Hepatic stellate cell (primary cell): ENCODE data around the gene SPPL2C.
"Not testable (repeated sequence)": the region's sequence is repeated elsewhere in the genome, so short reads cannot be mapped to it uniquely, and the experiment has no call there.

ENCODE experiments used
- DNase-seq: peaks from one replicate; pipeline ENCODE4 v3.0.0; 2011; ENCODE audit warnings: low spot score

Gene SPPL2C

GRCh38 chr17:45850011-45850410 is 5.3 kb downstream of the SPPL2C start:
- DNase-seq = no peak

GRCh38 chr17:45850468-45850867 is 5.8 kb downstream of the SPPL2C start:
- DNase-seq = no peak

GRCh38 chr17:45851022-45851421 is 6.3 kb downstream of the SPPL2C start:
- no peak for DNase-seq

GRCh38 chr17:45851464-45851863 is 6.8 kb downstream of the SPPL2C start:
- no peak for DNase-seq

- no peak for DNase-seq
Observed at GRCh38 chr17:45851873-45852272, 7.2 kb downstream of the SPPL2C start.

- peak; percentile 57 for DNase-seq
Observed at GRCh38 chr17:45852535-45853297, 8.0 kb downstream of the SPPL2C start.

- no peak for DNase-seq
Observed at GRCh38 chr17:45854209-45854608, 9.5 kb downstream of the SPPL2C start.

- no peak for DNase-seq
Observed at GRCh38 chr17:45855691-45856336, 11.1 kb downstream of the SPPL2C start.

- no peak for DNase-seq
Observed at GRCh38 chr17:45857977-45858708, 13.5 kb downstream of the SPPL2C start.

GRCh38 chr17:45861165-45861564 is 16.5 kb downstream of the SPPL2C start:
- DNase-seq = no peak

GRCh38 chr17:45862127-45862526 is 17.4 kb downstream of the SPPL2C start:
- not testable (repeated sequence) for DNase-seq

- no peak for DNase-seq
Observed at GRCh38 chr17:45863857-45864654, 19.4 kb downstream of the SPPL2C start.

- no peak for DNase-seq
Observed at GRCh38 chr17:45867171-45867570, 22.5 kb downstream of the SPPL2C start.

- DNase-seq = no peak
Observed at GRCh38 chr17:45867702-45868101, 23.0 kb downstream of the SPPL2C start.

- DNase-seq = no peak
Observed at GRCh38 chr17:45868276-45868675, 23.6 kb downstream of the SPPL2C start.

GRCh38 chr17:45869676-45870341 is 25.1 kb downstream of the SPPL2C start:
- no peak for DNase-seq

GRCh38 chr17:45870342-45870974 is 25.8 kb downstream of the SPPL2C start:
- no peak for DNase-seq

GRCh38 chr17:45871718-45872117 is 27.0 kb downstream of the SPPL2C start:
- no peak for DNase-seq

- DNase-seq = no peak
Observed at GRCh38 chr17:45873728-45874127, 29.0 kb downstream of the SPPL2C start.

- DNase-seq = no peak
Observed at GRCh38 chr17:45874151-45874550, 29.5 kb downstream of the SPPL2C start.

GRCh38 chr17:45876539-45876938 is 31.9 kb downstream of the SPPL2C start:
- no peak for DNase-seq
